ENCODE measurements around the gene BSG. TPM values are rescaled to one million over a fixed set of nuclear protein-coding genes. Genes with fewer than 3 reads are reported as not detected.

BSG gene
- total and polyA plus RNA-seq, 9 donors = 111 to 484 (median 315) TPM

- Histone ChIP-seq H3K4me1 (ENCODE audit: insufficient read depth) (peaks cover 8% of the 10 kb centered on the region), H3K27ac (no peak overlapping the region), H3K4me3 (no peak overlapping the region), H3K9me3 (no peaks in the 10 kb centered on the region), H3K36me3 (no peaks in the 10 kb centered on the region), H3K27me3 (no peaks in the 10 kb centered on the region)
- TF ChIP-seq CTCF (IDR thresholded peaks at IDR 0.05) = no peak
- 80 to 86% (median 83%) methylated on average over 26 to 30 of the region's 30 CpGs for WGBS, 3 donors
- intact Hi-C loops (cut with DNase I) = loop anchor here in 1 of 4 donors (10.0 kb wide), 1 partner anchor 85 kb away; no protein-coding TSS in a partner anchor
- no peak for DNase-seq
Observed at GRCh38 chr19:539429-540030, 32.9 kb upstream of the BSG start.

GRCh38 chr19:540867-541637 lies 31.3 kb upstream of the BSG start:
- no peaks in the 10 kb centered on the region for H3K36me3 ChIP-seq
- H3K27ac ChIP-seq = no peak overlapping the region
- H3K27me3 ChIP-seq = no peaks in the 10 kb centered on the region
- TF ChIP-seq EP300 (IDR thresholded peaks at IDR 0.05) (no peak), CTCF (IDR thresholded peaks at IDR 0.05) (no peak), POLR2A (IDR thresholded peaks at IDR 0.05) (no peak)
- intact Hi-C loops (cut with DNase I) = no loop called here
- WGBS, 3 donors = 85 to 91% (median 86%) methylated on average over 51 of the region's 51 CpGs
- no peaks in the 10 kb centered on the region for H3K9me3 ChIP-seq
- H3K4me3 ChIP-seq = no peak overlapping the region
- no peak for DNase-seq
- peaks cover 2% of the 10 kb centered on the region for H3K4me1 ChIP-seq (ENCODE audit: insufficient read depth)

GRCh38 chr19:541699-542098 lies 30.7 kb upstream of the BSG start:
- Histone ChIP-seq H3K4me3 (no peak overlapping the region), H3K27me3 (no peaks in the 10 kb centered on the region), H3K27ac (no peak overlapping the region), H3K9me3 (no peaks in the 10 kb centered on the region), H3K4me1 (ENCODE audit: insufficient read depth) (peaks cover 2% of the 10 kb centered on the region), H3K36me3 (no peaks in the 10 kb centered on the region)
- TF ChIP-seq CTCF (IDR thresholded peaks at IDR 0.05) (no peak), POLR2A (IDR thresholded peaks at IDR 0.05) (no peak), EP300 (IDR thresholded peaks at IDR 0.05) (no peak)
- intact Hi-C loops (cut with DNase I) = no loop called here
- 85 to 86% (median 85%) methylated on average over 26 of the region's 26 CpGs for WGBS, 3 donors
- DNase-seq = no peak

GRCh38 chr19:542173-542866 lies 30.1 kb upstream of the BSG start:
- 83 to 87% (median 87%) methylated on average over 33 to 34 of the region's 34 CpGs for WGBS, 3 donors
- Histone ChIP-seq H3K4me3 (no peak overlapping the region), H3K27me3 (no peaks in the 10 kb centered on the region), H3K36me3 (no peaks in the 10 kb centered on the region), H3K4me1 (ENCODE audit: insufficient read depth) (peaks cover 2% of the 10 kb centered on the region), H3K27ac (no peak overlapping the region), H3K9me3 (no peaks in the 10 kb centered on the region)
- DNase-seq = no peak
- TF ChIP-seq POLR2A (IDR thresholded peaks at IDR 0.05) (no peak), EP300 (IDR thresholded peaks at IDR 0.05) (no peak), CTCF (IDR thresholded peaks at IDR 0.05) (no peak)
- intact Hi-C loops (cut with DNase I) = no loop called here

Data from ovary (tissue), 9 donors.